Measurements from ENCODE around the gene SLC36A2.

SLC36A2 gene

DNA sequence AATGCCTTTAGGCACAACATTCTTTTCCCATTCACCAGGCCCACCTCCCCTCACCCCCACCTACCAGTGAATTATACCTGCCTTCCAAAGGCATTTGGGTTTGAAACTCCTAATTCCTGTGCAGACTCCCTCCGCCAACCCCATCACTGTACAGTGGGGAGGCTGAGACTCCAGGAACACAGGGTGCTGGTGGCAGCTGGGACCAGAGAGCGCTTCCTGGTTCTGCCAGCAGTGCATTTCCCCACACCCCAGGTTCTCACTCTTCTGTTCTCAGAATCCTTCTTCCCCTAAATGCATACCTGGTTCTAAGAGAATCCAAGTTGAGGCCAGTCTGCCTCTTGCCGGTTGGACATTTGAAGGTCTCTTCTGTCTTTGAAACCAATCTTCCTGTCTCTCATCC lies 21.1 kb downstream of the SLC36A2 start:
- TF ChIP-seq ZNF121 (tag by site-specific recombination; IDR thresholded peaks at IDR 0.05) (no peak), ZFP41 (tag by site-specific recombination; IDR thresholded peaks at IDR 0.05; ENCODE audit: borderline replicate concordance) (no peak), ZNF670 (tag by site-specific recombination; IDR thresholded peaks at IDR 0.05; ENCODE audit: low read depth) (no peak), ZBTB21 (tag by site-specific recombination; IDR thresholded peaks at IDR 0.05) (no peak), SETDB1 (IDR thresholded peaks at IDR 0.05; ENCODE audit: insufficient read length, low read length) (no peak), ZNF311 (tag by site-specific recombination; IDR thresholded peaks at IDR 0.05; ENCODE audit: borderline replicate concordance) (no peak), ZNF600 (tag by site-specific recombination; IDR thresholded peaks at IDR 0.05) (no peak), ZNF580 (tag by site-specific recombination; IDR thresholded peaks at IDR 0.05) (no peak), ZNF549 (tag by site-specific recombination; IDR thresholded peaks at IDR 0.05) (no peak), ZNF701 (tag by site-specific recombination; IDR thresholded peaks at IDR 0.05) (no peak), ZNF211 (tag by site-specific recombination; IDR thresholded peaks at IDR 0.05; ENCODE audit: low read depth) (no peak), REPIN1 (tag by site-specific recombination; IDR thresholded peaks at IDR 0.05; ENCODE audit: low read depth) (no peak), ZNF19 (tag by site-specific recombination; IDR thresholded peaks at IDR 0.05; ENCODE audit: low read depth) (no peak), ZBTB1 (tag by site-specific recombination; IDR thresholded peaks at IDR 0.05) (no peak), ZBTB8A (tag by site-specific recombination; IDR thresholded peaks at IDR 0.05) (no peak), ZNF223 (tag by site-specific recombination; IDR thresholded peaks at IDR 0.05) (no peak), ZNF501 (tag by site-specific recombination; IDR thresholded peaks at IDR 0.05) (no peak), ZNF518A (tag by site-specific recombination; conservative IDR thresholded peaks at IDR 0.05; ENCODE audit: low read depth) (no peak), ZNF529 (tag by site-specific recombination; IDR thresholded peaks at IDR 0.05; ENCODE audit: insufficient replicate concordance) (no peak)
- TF ChIP-seq, protein P1, sequence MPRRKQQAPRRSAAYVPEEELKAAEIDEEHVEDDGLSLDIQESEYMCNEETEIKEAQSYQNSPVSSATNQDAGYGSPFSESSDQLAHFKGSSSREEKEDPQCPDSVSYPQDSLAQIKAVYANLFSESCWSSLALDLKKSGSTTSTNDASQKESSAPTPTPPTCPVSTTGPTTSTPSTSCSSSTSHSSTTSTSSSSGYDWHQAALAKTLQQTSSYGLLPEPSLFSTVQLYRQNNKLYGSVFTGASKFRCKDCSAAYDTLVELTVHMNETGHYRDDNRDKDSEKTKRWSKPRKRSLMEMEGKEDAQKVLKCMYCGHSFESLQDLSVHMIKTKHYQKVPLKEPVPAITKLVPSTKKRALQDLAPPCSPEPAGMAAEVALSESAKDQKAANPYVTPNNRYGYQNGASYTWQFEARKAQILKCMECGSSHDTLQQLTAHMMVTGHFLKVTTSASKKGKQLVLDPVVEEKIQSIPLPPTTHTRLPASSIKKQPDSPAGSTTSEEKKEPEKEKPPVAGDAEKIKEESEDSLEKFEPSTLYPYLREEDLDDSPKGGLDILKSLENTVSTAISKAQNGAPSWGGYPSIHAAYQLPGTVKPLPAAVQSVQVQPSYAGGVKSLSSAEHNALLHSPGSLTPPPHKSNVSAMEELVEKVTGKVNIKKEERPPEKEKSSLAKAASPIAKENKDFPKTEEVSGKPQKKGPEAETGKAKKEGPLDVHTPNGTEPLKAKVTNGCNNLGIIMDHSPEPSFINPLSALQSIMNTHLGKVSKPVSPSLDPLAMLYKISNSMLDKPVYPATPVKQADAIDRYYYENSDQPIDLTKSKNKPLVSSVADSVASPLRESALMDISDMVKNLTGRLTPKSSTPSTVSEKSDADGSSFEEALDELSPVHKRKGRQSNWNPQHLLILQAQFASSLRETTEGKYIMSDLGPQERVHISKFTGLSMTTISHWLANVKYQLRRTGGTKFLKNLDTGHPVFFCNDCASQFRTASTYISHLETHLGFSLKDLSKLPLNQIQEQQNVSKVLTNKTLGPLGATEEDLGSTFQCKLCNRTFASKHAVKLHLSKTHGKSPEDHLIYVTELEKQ (tag by site-specific recombination; IDR thresholded peaks at IDR 0.05; ENCODE audit: borderline replicate concordance) = no peak
- Histone ChIP-seq H3K4me3 (ENCODE audit: low read depth, low read length) (no peak overlapping the region), H3K27ac (ENCODE audit: extremely low read depth, low read depth, low read length) (no peak overlapping the region), H3K9me3 (ENCODE audit: control insufficient read depth, insufficient read depth, low read depth, low read length) (no peaks in the 10 kb centered on the region), H3K4me1 (ENCODE audit: control insufficient read depth, insufficient read depth, low read length) (no peaks in the 10 kb centered on the region), H3K36me3 (ENCODE audit: control insufficient read depth in 2 of 2, insufficient read depth in 1 of 2, low read length in 2 of 2) (no peaks in the 10 kb centered on the region)
- CTCF ChIA-PET = interaction anchor here (0.6 to 1.1 kb wide), 2 partner anchors 10 to 29 kb away, joined by 3 to 5 read pairs; no protein-coding TSS in a partner anchor
- POLR2A ChIA-PET = no interaction called here

Data from HEK293 (cell line).